ENCODE data around the gene PBXIP1. TPM values are rescaled to one million over a fixed set of nuclear protein-coding genes. Genes with fewer than 3 reads are reported as not detected.
A peak's percentile ranks its signal among the peaks of the same experiment; 100 is the strongest.

PBXIP1 gene
- polyA plus RNA-seq, 1 donor (not counting 4 experiments of a cell fraction or from before 2014, with no cell fraction given): 15.6 TPM

GRCh38 chr1:154998201-154998780 lies 42.4 kb upstream of the PBXIP1 start:
- TF ChIP-seq EZH2 (IDR thresholded peaks at IDR 0.05; ENCODE audit: low read length) (no peak), CTCF (optimal IDR thresholded peaks at IDR 0.05 in 1 of 3, IDR thresholded peaks at IDR 0.05 in 1 of 3, conservative IDR thresholded peaks at IDR 0.05 in 1 of 3; ENCODE audit: extremely low read depth in 1 of 3, insufficient read depth in 2 of 3, low read length in 3 of 3) (peak in 1 of 3 experiments; percentile 14)
- Histone ChIP-seq H3K27me3 (ENCODE audit: control insufficient read depth, extremely low read depth, insufficient read depth, low read length) (no peaks in the 10 kb centered on the region), H2AFZ (ENCODE audit: control insufficient read depth, low read length) (no peak overlapping the region), H3K9me3 (ENCODE audit: control insufficient read depth, low read depth, low read length) (no peaks in the 10 kb centered on the region), H3K9ac (ENCODE audit: control insufficient read depth, extremely low read depth, insufficient read depth, low read length) (no peak overlapping the region), H3K9me1 (ENCODE audit: control insufficient read depth, extremely low read depth, insufficient read depth, low read length) (no peaks in the 10 kb centered on the region), H3K4me1 (ENCODE audit: control insufficient read depth, extremely low read depth, insufficient read depth, low read length) (peaks cover 14% of the 10 kb centered on the region), H3K36me3 (ENCODE audit: control insufficient read depth in 2 of 2, extremely low read depth in 1 of 2, insufficient read depth in 2 of 2, low read length in 2 of 2) (no peaks in the 10 kb centered on the region), H3K4me2 (ENCODE audit: control insufficient read depth, extremely low read depth, insufficient read depth, low read depth, low read length) (no peak overlapping the region), H3K79me2 (ENCODE audit: control insufficient read depth, insufficient read depth, low read length) (peaks cover 7% of the 10 kb centered on the region), H3K27ac (ENCODE audit: control insufficient read depth, insufficient read depth, low read length) (no peak overlapping the region), H4K20me1 (ENCODE audit: control insufficient read depth, extremely low read depth, insufficient read depth, low read length) (no peaks in the 10 kb centered on the region), H3K4me3 (ENCODE audit: control insufficient read depth in 2 of 3, extremely low read depth in 1 of 3, insufficient read depth in 2 of 3, low read depth in 1 of 3, low read length in 3 of 3) (no peak overlapping the region)
- dilution Hi-C loops (cut with MboI; ENCODE audit: extremely low pct_ligation_motif_present, low sequenced_read_pairs): no loop called here
- no peak for DNase-seq (ENCODE audit: low read depth, low spot score)
- no peak for FAIRE-seq

- no peak for TF ChIP-seq CTCF (optimal IDR thresholded peaks at IDR 0.05 in 1 of 3, IDR thresholded peaks at IDR 0.05 in 1 of 3, conservative IDR thresholded peaks at IDR 0.05 in 1 of 3; ENCODE audit: extremely low read depth in 1 of 3, insufficient read depth in 2 of 3, low read length in 3 of 3)
- TF ChIP-seq EZH2 (IDR thresholded peaks at IDR 0.05; ENCODE audit: low read length): no peak
- Histone ChIP-seq H3K4me1 (ENCODE audit: control insufficient read depth, extremely low read depth, insufficient read depth, low read length) (peaks cover 14% of the 10 kb centered on the region), H3K27me3 (ENCODE audit: control insufficient read depth, extremely low read depth, insufficient read depth, low read length) (no peaks in the 10 kb centered on the region), H3K9ac (ENCODE audit: control insufficient read depth, extremely low read depth, insufficient read depth, low read length) (no peak overlapping the region), H2AFZ (ENCODE audit: control insufficient read depth, low read length) (no peak overlapping the region), H3K36me3 (ENCODE audit: control insufficient read depth in 2 of 2, extremely low read depth in 1 of 2, insufficient read depth in 2 of 2, low read length in 2 of 2) (no peaks in the 10 kb centered on the region), H3K4me2 (ENCODE audit: control insufficient read depth, extremely low read depth, insufficient read depth, low read depth, low read length) (no peak overlapping the region), H3K9me1 (ENCODE audit: control insufficient read depth, extremely low read depth, insufficient read depth, low read length) (no peaks in the 10 kb centered on the region), H3K27ac (ENCODE audit: control insufficient read depth, insufficient read depth, low read length) (no peak overlapping the region), H4K20me1 (ENCODE audit: control insufficient read depth, extremely low read depth, insufficient read depth, low read length) (no peaks in the 10 kb centered on the region), H3K4me3 (ENCODE audit: control insufficient read depth in 2 of 3, extremely low read depth in 1 of 3, insufficient read depth in 2 of 3, low read depth in 1 of 3, low read length in 3 of 3) (no peak overlapping the region), H3K9me3 (ENCODE audit: control insufficient read depth, low read depth, low read length) (no peaks in the 10 kb centered on the region), H3K79me2 (ENCODE audit: control insufficient read depth, insufficient read depth, low read length) (no peaks in the 10 kb centered on the region)
- DNase-seq (ENCODE audit: low read depth, low spot score) (no peak), FAIRE-seq (no peak)
- dilution Hi-C loops (cut with MboI; ENCODE audit: extremely low pct_ligation_motif_present, low sequenced_read_pairs): no loop called here
These were observed 41.2 kb upstream of the PBXIP1 start for GRCh38 chr1:154996966-154997701.
